ENCODE data around the gene NIF3L1. TPM values are rescaled to one million over a fixed set of nuclear protein-coding genes. Genes with fewer than 3 reads are reported as not detected.
"Not testable (repeated sequence)": the region's sequence is repeated elsewhere in the genome, so short reads cannot be mapped to it uniquely, and the experiment has no call there.

The NIF3L1 gene
- polyA plus RNA-seq, 4 donors = 38.6 to 49.7 (median 44.7) TPM

DNA sequence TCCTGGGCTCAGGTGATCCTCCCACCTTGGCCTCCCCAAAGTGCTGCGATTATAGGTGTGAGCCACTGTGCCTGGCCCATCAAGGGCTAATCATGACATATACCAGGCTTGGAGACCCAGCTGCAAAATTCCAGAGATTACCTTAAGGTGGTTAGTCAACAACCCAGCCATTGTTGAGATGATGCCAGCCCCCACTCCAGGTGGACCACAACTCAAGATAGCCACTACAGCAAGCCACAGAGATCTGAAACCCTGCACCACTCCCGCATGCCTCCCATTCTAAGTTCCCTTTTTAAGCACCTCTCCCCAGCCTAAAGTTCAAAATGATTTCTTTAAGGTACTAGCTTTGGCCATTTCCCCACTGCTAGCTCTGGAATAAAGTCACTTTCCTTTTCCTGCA, 20.2 kb upstream of the NIF3L1 start:
- no peak for DNase-seq (ENCODE audit: low read depth in 4 of 4, low spot score in 3 of 4)

DNA sequence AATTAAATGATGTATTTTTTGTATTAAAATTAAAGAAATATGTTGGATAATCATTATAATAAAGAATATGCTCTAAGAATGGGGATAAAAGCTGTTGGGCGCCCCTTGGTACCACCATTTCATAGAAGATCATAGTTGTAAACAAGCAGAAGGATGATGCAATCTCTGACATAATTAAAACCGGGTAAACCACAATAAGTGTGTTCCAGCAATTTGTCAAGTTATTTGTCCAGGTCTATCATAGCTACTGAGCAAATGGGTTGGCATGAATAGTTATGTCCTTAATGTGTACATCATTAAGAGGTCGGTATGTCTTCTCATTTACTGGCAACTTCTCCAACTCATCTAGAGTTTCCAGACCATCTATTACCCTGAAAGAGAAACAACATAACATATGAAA, 18.0 kb upstream of the NIF3L1 start:
- no peak for DNase-seq (ENCODE audit: low read depth in 4 of 4, low spot score in 3 of 4)

DNA sequence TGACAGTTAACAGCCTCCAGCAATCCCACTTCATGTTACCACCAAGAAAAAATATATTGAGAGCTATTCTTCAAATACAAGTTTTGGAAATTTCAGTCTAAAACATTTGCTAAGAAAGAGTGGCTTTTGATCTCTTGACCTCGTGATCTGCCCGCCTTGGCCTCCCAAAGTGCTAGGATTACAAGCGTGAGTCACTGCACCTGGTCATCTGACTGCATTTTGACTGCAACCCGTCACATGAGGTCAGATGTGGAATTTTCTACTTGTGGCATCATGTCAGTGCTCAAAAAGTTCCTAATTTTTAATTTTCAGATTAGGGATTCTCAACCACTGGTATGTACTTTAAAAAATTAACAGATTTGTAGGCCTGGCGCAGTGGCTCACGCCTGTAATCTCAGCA, 15.6 kb upstream of the NIF3L1 start:
- no peak for DNase-seq (ENCODE audit: low read depth in 4 of 4, low spot score in 3 of 4)

DNA sequence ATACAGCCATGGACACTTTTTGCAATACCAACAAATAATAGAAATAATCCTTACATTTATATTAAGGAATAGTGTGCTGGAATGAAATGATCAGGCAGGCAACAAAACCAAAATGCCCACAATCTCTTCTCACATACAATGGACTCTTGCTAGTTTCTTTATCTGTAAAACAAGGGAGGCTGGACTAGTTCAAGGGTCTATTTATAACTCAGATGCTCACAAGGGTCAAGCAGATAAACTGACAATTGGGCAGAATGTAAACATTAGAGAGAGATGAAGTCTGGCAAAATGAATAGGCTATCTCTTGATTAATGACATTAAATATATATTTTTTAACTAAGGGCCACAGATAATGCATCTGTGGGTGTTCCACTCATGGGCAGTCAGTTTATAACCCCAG, 11.7 kb upstream of the NIF3L1 start:
- no peak for DNase-seq (ENCODE audit: low read depth in 4 of 4, low spot score in 3 of 4)

DNA sequence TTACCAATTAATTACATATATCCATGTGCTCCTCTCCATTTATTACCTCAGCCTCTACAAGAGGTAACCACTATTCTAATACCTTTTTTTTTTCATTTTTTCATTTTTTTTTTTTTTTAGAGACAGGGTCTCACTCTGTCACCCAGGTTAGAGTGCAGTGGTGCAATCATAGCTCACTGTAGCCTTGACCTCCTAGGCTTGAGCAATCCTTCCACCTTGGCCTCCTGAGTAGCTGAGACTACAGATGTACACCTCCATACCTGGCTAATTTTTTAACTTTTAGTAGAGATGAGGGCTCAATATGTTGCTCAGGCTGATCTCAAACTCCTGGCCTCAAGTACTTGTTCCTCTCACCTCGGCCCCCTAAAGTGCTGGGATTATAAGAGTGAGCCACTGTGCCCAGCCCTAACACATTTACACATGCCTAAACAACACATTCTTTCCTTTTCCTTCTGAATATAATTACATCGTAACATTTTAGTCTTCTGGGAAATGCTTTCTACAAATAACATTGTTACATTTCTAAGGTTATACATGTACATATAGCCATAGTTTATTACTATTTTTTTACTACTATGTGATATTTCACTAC, 10.8 kb upstream of the NIF3L1 start:
- DNase-seq (ENCODE audit: low read depth in 4 of 4, low spot score in 3 of 4) = no peak

DNA sequence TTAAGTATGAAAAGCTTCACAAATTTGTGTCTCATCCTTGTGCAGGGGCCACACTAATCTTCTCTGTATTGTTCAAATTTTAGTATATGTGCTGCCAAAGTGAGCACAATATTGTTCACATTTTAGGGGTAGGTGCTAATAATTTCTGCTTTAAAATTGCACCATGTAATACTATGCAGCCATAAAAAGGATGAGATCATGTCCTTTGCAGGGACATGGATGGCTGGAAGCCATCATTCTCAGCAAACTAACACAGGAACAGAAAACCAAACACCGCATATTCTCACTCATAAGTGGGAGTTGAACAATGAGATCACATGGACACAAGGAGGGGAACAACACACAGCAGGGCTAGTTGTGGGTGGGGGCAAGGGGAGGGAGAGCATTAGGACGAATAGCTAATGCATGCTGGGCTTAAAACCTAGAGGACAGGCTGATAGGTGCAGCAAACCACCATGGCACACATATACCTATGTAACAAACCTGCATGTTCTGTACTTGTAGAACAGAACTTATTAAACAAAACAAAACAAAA, 7.4 kb upstream of the NIF3L1 start:
- DNase-seq (ENCODE audit: low read depth in 4 of 4, low spot score in 3 of 4) = not testable (repeated sequence)

DNA sequence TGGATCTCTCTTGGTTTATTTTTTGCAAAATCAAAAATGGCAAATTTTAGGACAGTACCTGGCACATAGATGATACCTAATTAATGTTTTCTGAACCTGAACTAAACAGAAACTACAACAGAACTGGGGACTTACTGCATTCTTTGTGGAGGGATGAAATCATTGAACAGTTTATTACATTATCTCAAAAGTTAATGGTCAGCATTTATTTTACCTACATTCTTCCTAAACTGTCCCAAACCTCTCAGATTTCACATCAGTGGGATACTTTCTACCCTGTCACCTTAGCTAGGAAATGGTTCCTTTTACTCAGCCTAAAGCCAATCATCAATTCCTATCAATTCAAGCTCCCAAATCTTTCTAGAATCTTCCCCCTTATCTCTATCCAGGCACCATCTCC, 10.3 kb downstream of the NIF3L1 start:
- no peak for DNase-seq (ENCODE audit: low read depth in 4 of 4, low spot score in 3 of 4)

DNA sequence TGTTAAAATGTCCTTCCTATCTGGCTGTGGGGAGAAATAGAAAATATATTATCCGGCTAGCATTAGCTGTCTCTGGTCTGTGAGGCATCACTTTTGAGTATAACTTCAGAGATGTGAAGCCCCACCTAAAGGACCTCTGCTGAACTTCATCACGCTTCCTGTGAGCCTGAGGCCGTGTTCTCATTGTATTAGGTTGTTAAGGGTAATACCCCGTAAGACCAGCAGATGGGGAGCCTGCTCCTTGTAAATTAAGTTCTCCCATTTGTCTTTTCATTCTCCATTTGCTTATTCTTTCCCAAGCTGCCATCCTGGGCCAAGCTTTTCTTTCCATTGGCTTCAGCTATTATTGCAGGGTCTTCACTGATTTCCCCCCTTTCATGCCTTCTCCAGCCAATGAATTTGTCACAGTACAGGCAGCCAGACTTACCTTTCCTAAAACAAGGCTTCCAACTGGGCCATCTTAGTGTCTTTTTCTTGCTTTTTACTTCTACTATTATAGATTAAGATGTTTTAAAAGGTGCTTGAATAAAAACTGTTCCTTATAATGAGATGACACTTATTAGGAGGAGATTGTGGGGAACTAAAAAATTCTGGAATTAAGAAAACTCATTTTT, 12.4 kb downstream of the NIF3L1 start:
- DNase-seq (ENCODE audit: low read depth in 4 of 4, low spot score in 3 of 4) = peak; percentile 37 to 68 (median 60)

DNA sequence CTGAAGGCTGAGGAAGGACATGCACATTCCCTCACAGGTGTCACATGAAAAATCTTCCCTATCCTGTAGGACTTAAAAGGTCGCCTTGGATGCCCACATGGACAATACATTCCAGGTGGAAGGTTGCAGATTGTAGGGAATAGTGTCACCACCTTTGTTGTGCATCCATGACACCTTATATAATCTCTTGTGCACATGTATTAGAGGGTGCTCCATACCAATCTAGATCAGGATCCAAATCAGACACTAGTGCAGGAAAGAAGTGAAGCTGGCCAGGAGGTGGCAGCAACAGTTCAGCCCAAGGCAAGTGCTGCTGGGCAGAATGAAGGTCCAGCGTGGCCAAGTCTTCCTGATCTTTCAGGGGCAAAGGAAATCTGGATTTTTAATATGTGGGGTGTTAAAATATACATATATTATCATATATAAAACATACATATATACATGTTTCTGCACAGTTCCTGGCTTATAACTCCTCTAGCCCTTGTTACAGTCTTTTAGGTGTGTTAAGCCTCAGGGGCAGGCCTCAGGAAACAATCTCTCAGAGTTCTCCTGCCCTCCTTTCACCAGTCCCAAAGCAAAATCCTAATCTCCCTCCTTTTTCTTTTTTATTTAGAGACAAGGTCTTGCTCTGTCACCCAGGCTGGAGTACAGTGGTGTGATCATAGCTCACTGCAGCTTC, 16.6 kb downstream of the NIF3L1 start:
- DNase-seq (ENCODE audit: low read depth in 4 of 4, low spot score in 3 of 4) = peak in 3 of 4 donors; percentile 16 to 43 (median 24)

DNA sequence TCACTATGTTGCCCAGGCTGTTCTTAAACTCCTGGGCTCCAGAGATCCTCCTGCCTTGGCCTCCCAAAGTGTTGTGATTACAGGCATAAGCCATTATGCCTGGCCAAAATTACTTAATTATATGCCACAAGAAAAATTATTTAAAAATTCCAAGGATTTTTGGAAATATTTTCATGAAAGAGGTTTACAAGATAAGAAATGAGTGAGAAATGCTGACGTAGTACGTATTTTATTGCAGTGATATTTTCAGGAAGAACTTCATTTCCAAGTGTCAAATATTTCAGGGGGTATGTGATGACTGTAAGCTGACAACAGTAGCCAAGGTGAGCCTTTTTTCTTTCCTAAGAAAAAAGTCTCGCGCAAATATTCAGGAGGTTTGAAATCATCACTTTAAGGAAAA, 20.8 kb downstream of the NIF3L1 start:
- no peak for DNase-seq (ENCODE audit: low read depth in 4 of 4, low spot score in 3 of 4)

DNA sequence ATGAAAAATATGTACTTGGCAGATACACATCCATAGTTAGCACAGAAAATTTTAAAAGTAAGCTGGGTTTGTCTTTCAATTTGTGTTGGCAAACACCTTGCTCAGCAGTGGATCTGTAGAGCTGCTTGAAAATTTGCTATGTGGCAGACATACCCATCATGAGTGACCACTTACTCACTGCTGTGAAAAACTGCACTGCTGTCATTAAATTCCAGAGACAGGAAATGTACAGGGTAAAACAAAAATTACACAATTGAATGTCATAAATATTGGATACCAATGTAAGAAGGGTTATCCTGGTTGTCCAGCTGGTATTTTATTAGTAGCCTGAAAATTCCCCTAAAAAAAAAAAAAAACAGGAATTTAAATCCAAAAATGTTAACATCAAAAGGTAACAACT, 24.5 kb downstream of the NIF3L1 start:
- DNase-seq (ENCODE audit: low read depth in 4 of 4, low spot score in 3 of 4) = no peak

DNA sequence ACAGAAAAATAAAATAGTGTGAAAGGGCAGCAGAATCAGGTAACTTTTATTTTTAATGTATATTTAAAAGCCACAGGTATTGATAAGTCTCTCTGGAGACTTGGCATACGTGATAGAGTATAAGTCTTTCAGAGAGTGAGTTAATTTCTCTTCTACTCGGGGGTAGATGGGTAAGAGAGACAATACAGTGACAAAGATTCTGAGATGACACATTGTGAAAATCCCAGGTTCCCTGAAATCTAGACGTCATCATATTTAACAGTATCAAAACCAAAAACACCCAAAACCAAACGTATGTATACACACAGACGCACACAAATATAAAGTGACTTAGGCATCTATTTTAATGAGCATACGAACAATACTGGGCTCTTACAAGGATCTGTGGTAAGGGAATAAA, 33.3 kb downstream of the NIF3L1 start:
- no peak for DNase-seq (ENCODE audit: low read depth in 4 of 4, low spot score in 3 of 4)

DNA sequence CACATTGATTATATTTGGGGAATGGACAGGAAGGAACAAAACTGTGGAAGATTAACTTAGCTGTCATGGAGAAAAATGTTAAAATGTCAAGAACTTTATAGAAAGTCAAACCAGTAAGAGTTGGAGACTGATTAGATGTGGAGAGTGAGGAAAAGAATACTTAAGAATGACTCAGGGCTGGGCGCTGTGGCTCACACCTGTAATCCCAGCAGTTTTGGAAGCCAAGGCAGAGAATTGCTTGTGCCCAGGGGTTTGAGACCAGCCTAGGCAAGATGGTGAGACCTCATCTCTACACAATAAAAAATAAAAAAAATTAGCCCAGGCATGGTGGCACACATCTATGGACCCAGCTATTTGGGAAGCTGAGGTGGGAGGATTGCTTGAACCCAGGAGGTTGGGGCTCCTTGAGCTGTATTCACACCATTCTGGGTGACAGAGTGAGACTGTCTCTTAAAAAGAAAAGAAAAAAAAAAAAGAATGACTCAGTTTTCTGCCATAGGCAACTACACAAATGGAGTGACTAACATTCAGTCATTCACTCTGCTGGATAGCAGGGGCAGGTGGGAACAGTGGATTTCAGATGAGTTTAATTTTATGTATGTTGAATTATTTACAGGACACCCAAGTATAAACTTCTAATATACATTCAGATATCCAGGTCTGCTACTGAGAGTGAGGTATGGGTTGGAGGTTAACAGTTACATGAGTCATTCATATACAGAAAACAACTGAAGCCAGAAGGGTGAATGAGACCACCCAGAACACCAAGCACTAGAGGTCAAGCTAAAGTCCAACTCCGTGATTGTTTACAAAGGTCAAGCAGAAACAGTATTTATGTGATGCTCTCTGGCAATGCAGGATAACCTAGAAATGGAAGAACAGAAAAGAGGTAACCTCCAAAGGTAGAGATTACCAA, 40.4 kb downstream of the NIF3L1 start:
- no peak for DNase-seq (ENCODE audit: low read depth in 4 of 4, low spot score in 3 of 4)

DNA sequence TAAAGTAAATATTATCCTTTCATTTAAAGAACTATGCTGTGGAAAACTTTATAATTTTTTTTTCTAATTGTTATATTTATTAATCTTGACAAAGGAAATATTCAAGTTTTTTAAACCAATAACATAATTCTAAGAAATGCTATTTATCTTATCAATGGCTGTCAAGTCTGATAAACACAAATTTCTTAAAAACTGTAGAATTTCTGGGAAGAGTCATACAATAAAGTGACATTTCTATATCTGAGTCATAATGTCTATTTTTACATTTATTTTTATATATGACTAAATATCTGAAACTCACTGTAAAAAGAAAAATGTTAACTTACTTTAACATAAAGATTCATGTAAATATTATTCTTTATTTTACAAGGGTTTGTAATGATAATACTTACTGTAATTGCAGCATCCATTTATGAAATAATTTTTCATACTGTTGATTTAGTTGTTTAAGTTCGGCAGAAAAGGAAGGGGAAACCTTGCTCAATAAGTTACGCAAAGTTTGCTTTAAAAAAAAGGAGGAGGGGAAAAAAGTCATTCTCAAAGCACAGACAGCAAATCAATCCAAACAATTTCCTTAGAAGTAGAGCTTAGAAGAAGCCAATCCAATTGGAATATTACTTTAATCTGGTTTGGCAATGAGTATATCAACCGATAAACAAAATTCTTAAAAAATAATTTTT, 41.9 kb downstream of the NIF3L1 start:
- DNase-seq (ENCODE audit: low read depth in 4 of 4, low spot score in 3 of 4) = no peak

DNA sequence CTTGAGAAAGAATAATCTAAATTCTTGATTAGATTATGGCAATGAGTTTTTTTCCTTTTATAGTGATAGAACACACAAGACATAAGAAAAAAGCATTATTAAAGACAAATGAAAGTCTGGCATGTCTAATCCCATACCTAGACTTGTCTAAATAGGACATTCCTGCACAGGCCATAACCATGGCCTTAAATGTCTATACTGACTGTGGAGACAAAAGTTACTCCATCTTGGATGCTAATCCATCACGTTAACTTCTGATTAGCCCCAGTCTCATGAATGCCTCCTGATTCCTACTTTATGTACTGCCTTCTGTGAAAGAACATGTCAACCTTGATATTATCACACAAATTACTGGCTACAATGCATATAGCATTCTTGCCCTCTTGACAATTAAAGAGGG, 50.7 kb downstream of the NIF3L1 start:
- DNase-seq (ENCODE audit: low read depth in 4 of 4, low spot score in 3 of 4) = no peak

DNA sequence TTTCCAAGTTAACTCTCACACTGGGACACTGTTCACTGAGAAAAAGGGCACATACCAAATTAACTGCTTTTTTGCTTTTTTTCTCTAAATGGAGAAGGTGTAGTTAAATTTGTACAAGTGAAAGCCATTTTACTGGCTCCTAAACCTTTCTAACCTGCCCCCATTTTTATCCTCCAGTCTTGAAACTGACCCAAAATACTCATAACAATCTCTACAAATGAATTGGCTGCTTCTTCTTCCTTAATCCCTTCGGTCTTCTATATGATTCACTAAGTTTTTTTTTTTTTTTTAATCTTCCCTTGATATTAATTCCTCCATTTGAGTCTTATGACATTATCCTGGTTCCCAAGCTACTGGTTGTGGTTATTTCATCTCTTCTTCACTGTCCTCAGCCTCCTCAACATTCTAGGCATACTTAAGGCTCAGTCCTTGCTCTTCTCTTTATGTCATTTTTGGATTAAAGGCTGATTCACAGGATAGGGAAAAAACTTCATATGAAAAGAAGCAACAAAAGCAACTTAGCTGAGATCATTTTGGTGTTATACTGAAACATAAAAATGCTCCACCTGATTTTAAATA, 54.4 kb downstream of the NIF3L1 start:
- DNase-seq (ENCODE audit: low read depth in 4 of 4, low spot score in 3 of 4) = no peak

DNA sequence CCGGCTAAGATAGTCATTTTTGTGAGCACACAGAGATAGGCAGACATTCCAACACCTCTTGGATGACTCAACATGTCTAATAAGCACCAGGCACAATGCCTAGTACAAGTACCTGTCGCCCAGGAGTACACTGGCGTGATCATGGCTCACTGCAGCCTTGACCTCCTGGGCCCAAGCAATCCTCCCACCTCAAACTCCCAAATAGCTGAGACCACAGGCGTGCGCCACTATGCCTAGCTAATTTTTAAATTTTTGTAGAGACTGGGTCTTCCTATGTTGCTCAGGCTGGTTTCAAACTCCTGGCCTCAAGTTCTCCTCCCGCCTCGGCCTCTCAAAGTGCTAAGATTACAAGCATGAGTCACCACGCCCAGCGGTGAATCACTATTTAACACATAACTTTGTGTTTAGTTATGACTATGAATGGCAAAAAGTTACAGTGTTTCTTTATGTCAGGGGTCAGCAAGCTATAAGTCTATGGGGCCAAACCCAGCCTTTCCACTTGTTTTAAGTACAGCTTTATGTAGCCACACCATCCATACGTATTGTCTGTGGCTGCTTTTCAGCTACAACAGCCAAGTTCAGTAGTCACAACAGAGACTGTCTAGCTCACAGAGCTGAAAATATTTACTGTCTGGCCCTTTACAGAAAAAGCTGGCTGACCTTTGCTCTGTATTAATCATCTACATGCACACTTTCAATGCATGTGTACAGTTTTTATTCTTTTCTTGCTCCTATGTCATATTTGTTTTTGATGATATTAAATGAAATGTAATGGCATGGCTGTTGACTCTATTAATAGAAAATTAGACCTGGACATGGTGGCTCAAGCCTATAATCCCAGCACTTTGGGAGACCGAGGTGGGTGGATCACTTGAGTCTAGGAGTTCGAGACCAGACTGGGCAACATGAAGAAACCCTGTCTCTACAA, 55.6 kb downstream of the NIF3L1 start:
- DNase-seq (ENCODE audit: low read depth in 4 of 4, low spot score in 3 of 4) = no peak

DNA sequence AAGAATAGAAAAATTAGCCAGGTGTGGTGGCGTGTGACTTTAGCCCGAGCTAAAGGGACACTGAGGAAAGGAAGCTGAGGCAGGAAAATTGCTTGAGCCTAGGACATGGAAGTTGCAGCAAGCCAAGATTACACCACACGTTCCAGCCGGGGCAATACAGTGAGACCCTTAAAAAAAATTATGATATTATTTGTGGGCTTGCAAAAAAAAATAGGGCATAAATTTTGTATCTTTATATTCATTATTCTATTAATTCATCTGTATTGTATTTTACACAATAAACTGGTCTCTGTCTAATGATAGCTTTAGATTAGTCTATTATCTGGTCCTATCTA, 56.2 kb downstream of the NIF3L1 start:
- DNase-seq (ENCODE audit: low read depth in 4 of 4, low spot score in 3 of 4) = no peak

DNA sequence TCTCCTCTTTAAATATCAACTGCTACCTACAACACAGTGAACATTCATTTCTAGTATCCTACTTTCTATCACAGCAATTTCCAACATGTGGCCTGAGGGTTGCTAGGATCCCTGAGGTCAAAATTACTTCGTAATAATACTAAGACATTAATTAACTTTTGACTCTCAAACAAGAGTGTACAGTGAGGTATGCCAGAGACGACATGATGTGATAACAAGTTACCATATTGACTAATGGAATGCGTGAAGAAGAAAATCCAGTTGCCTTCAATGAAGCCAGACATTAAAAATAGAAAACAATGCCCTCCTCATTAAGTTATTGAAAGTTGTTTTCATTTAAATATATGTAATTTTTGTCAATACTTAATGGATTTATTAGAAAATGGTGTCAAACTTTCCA, 61.2 kb downstream of the NIF3L1 start:
- no peak for DNase-seq (ENCODE audit: low read depth in 4 of 4, low spot score in 3 of 4)
